Gastrocnemius medialis (tissue), 4 donors: ENCODE results near the gene MYO16. TPM values are rescaled to one million over a fixed set of nuclear protein-coding genes. Genes with fewer than 3 reads are reported as not detected.

ENCODE experiments used
- ATAC-seq, 2 donors: fragments of 150-250 bp; one replicate each; pipeline ENCODE4 v1.9.1; 2016
- DNase-seq, 2 donors: peaks; one replicate each; pipeline ENCODE4 v3.0.0-alpha.2; 2019
- H3K27ac ChIP-seq, 4 donors: fragments of 200-600 bp; sonication (generic); 1 replicate in 1 of 4; 2 replicates in 3 of 4; pipeline ENCODE4 v1.5.1; 2016 to 2018; ENCODE audit warnings: mild to moderate bottlenecking in 2 of 4, moderate library complexity in 1 of 4
- H3K27me3 ChIP-seq, 3 donors: fragments of 200-600 bp; sonication (generic) in 2 of 3; 1 replicate in 1 of 3; 2 replicates in 2 of 3; pipeline versions ENCODE4 v1.5.1 to v1.6.0; 2016 to 2019; ENCODE audit warnings: mild to moderate bottlenecking in 1 of 3, moderate library complexity in 1 of 3
- H3K36me3 ChIP-seq, 2 donors: fragments of 200-600 bp; sonication (generic) in 1 of 2; one replicate each; pipeline ENCODE4 v1.5.1; 2017 to 2018
- H3K4me1 ChIP-seq, 2 donors: fragments of 200-600 bp; sonication (generic) in 1 of 2; one replicate each; pipeline ENCODE4 v1.5.1; 2016 to 2017; ENCODE audit warnings: mild to moderate bottlenecking in 2 of 2
- H3K4me3 ChIP-seq, 4 donors: fragments of 200-600 bp; sonication (generic) in 3 of 4; 1 replicate in 1 of 4; 2 replicates in 3 of 4; pipeline ENCODE4 v1.5.1; 2016 to 2019; ENCODE audit warnings: mild to moderate bottlenecking in 2 of 4
- H3K9me3 ChIP-seq, 3 donors: fragments of 200-600 bp; sonication (generic) in 2 of 3; 1 replicate in 1 of 3; 2 replicates in 2 of 3; pipeline ENCODE4 v1.5.1; 2016 to 2019
- CTCF ChIP-seq, 5 experiments: fragments of 450-650 bp in 3 of 5; fragments of 200-600 bp in 2 of 5; sonication (generic) in 2 of 5; IDR thresholded peaks in 4 of 5; conservative IDR thresholded peaks in 1 of 5; 1 replicate in 4 of 5; 2 replicates in 1 of 5; pipeline ENCODE4 v1.5.1; 2016 to 2019; ENCODE audit warnings: antibody characterized with exemption in 5 of 5, mild to moderate bottlenecking in 3 of 5, moderate library complexity in 3 of 5
- POLR2A ChIP-seq, 2 donors: fragments of 450-650 bp; IDR thresholded peaks; one replicate each; pipeline ENCODE4 v1.6.1; 2017; ENCODE audit warnings: antibody characterized with exemption in 2 of 2, mild to moderate bottlenecking in 2 of 2, moderate library complexity in 2 of 2
- in situ Hi-C, 4 donors: fragments of 200-750 bp; cut with MboI; loops; one replicate each; pipeline versions ENCODE4 v1.15.0 to v1.8.0; 2017; ENCODE audit warnings: low sequenced_read_pairs in 4 of 4
- intact Hi-C: fragments of 100-400 bp; cut with DNase I; formaldehyde crosslinking; loops from one replicate; pipeline ENCODE4 v1.15.1; 2023; ENCODE audit warnings: low total_unique reads
- total RNA-seq, 4 donors: library from RNA; depleted of rRNA; stranded (reverse); fragments of >200 nt; gene quantifications; one replicate each; pipeline versions ENCODE4 v1.1.0 to v1.2.3, GENCODE V29; 2016

The MYO16 gene
- total RNA-seq, 4 donors from 2014 or later, result 0.02 TPM; not detected in 3

- TF ChIP-seq CTCF (IDR thresholded peaks at IDR 0.05 in 4 of 5, conservative IDR thresholded peaks at IDR 0.05 in 1 of 5) (no peak), POLR2A (IDR thresholded peaks at IDR 0.05) (no peak)
- Histone ChIP-seq H3K4me3 (no peak overlapping the region), H3K27ac (no peak overlapping the region), H3K27me3 (no peaks in the 10 kb centered on the region), H3K4me1 (no peaks in the 10 kb centered on the region), H3K9me3 (no peaks in the 10 kb centered on the region), H3K36me3 (no peaks in the 10 kb centered on the region)
- intact Hi-C loops (no loop called here), in situ Hi-C loops (no loop called here)
- no peak for ATAC-seq
- DNase-seq, result no peak
These were observed 138.6 kb downstream of the MYO16 start for GRCh38 chr13:108768035-108768434.

GRCh38 chr13:108769213-108770070 is 140.0 kb downstream of the MYO16 start:
- intact Hi-C loops (no loop called here), in situ Hi-C loops (no loop called here)
- DNase-seq (no peak), ATAC-seq (no peak)
- no peaks in the 10 kb centered on the region for H3K27me3 ChIP-seq
- no peak overlapping the region for H3K4me3 ChIP-seq
- no peaks in the 10 kb centered on the region for H3K36me3 ChIP-seq
- TF ChIP-seq CTCF (IDR thresholded peaks at IDR 0.05 in 4 of 5, conservative IDR thresholded peaks at IDR 0.05 in 1 of 5), result no peak
- no peak for TF ChIP-seq POLR2A (IDR thresholded peaks at IDR 0.05)
- no peaks in the 10 kb centered on the region for H3K4me1 ChIP-seq
- no peaks in the 10 kb centered on the region for H3K9me3 ChIP-seq
- no peak overlapping the region for H3K27ac ChIP-seq

DNA sequence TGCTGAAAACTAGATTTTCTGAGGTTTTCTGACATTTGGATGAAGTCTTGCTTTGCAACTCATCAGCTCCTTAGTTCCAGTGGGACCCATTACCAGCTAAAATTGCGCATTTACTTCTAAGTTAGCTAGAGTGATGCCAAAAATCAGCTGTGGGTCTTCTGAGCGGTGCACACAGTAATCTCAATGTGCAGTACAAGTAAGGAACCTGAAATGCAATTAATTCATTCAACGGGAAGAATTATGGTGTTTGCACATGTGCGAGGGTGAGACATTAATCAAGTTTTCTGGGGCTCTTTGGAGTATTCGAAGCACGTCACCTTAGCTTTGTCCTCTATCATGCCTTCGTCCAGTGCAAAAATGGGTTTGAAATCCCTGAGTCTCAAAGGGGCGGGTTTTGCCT is 146.2 kb downstream of the MYO16 start:
- no peak for DNase-seq
- intact Hi-C loops, result no loop called here
- Histone ChIP-seq H3K4me1 (no peaks in the 10 kb centered on the region), H3K4me3 (no peak overlapping the region), H3K27ac (no peak overlapping the region), H3K36me3 (no peaks in the 10 kb centered on the region), H3K27me3 (no peaks in the 10 kb centered on the region), H3K9me3 (no peaks in the 10 kb centered on the region)
- ATAC-seq, result no peak
- TF ChIP-seq POLR2A (IDR thresholded peaks at IDR 0.05) (no peak), CTCF (IDR thresholded peaks at IDR 0.05 in 4 of 5, conservative IDR thresholded peaks at IDR 0.05 in 1 of 5) (no peak)
- in situ Hi-C loops, result no loop called here

DNA sequence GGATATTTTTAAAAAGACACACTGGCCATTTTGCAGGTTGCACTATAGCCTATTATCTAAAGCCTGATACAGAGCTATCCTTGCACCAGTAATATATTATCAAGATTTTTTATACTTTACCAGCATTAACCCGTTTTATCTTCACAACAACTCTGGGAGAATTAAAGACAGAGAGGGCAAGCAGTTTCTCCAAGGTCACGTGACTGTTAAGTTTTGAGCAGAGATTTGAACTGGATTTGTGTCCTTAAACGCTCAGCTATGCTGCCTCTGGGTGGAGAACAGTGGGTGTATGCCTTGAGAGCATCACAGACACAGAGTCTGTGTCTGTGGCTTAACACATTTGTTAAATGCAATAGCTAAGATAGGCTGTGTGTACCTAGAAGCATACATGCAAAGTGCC is 147.2 kb downstream of the MYO16 start:
- in situ Hi-C loops, result no loop called here
- TF ChIP-seq POLR2A (IDR thresholded peaks at IDR 0.05) (no peak), CTCF (IDR thresholded peaks at IDR 0.05 in 4 of 5, conservative IDR thresholded peaks at IDR 0.05 in 1 of 5) (no peak)

More for the DNA sequence above, 147.2 kb downstream of the MYO16 start:
- H3K27me3 ChIP-seq, result no peaks in the 10 kb centered on the region
- DNase-seq (no peak), ATAC-seq (no peak)
- H3K36me3 ChIP-seq, result no peaks in the 10 kb centered on the region
- H3K9me3 ChIP-seq, result no peaks in the 10 kb centered on the region
- intact Hi-C loops, result no loop called here
- no peak overlapping the region for H3K27ac ChIP-seq
- H3K4me3 ChIP-seq, result no peak overlapping the region
- H3K4me1 ChIP-seq, result no peaks in the 10 kb centered on the region
